Measurements from ENCODE around the gene FGFBP2. TPM values are rescaled to one million over a fixed set of nuclear protein-coding genes. Genes with fewer than 3 reads are reported as not detected.

FGFBP2 gene, protein sequence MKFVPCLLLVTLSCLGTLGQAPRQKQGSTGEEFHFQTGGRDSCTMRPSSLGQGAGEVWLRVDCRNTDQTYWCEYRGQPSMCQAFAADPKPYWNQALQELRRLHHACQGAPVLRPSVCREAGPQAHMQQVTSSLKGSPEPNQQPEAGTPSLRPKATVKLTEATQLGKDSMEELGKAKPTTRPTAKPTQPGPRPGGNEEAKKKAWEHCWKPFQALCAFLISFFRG
- not detected in 2 replicates for total RNA-seq

GRCh38 chr4:15963001-15963451 lies at the start of gene FGFBP2:
FGFBP2 (minus strand) TSS chr4:15963175; CDS start chr4:15963129, 46 bp downstream.

DNA sequence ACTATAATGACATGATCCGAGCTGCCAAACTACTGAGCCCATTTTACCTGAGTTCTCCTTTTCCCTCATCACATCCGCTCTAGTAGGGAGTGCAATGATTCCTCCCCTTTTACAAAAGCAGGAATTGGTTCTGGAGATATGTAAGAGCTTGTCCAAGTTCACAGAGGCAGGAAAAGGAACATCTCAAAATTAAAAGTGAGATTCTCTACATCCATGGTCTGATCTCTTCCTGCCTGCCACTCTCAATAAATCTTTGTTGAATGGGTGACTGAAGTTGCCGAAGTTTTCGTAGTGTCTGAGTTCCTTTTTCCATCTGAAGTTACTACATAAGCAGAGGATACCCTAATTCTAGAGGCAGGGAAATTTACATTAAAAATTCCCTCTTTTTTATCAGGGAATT lies 24.3 kb downstream of the FGFBP2 start, which contains the start of gene FGFBP1:
Gene FGFBP1, minus strand, starts transcription at position 101 of the 400 bp plus-strand sequence. CDS start 2,108 bp downstream, outside the sequence.

Other genes with a start within 250 kb of the FGFBP2 start
- 1.1 TPM in 1 of 2 replicates, not detected in the other for gene CD38, start 184.8 kb downstream of the FGFBP2 start, total RNA-seq
- gene FGFBP1, start 24.4 kb downstream of the FGFBP2 start, total RNA-seq: not detected in 2 replicates
- gene PROM1, start 120.8 kb upstream of the FGFBP2 start, total RNA-seq: 0.14 and 2.2 TPM in 2 replicates